GM21786 (cell line): ENCODE data around the gene TMEM191B.
"Not testable (repeated sequence)": the region's sequence is repeated elsewhere in the genome, so short reads cannot be mapped to it uniquely, and the experiment has no call there.

Experiments used
- ATAC-seq: cut with Tn5 transposase; IDR thresholded peaks from one replicate; pipeline ENCODE4 v1.9.1; 2021; ENCODE audit not compliant: unreplicated experiment

Gene TMEM191B

GRCh38 chr22:18527752-18528596, at the start of gene TMEM191B:
TSS of gene TMEM191B (plus strand) at chr22:18527802. CDS start at chr22:18527981, 179 bp downstream.
- peak; percentile 12 for ATAC-seq

GRCh38 chr22:18496227-18496626, 31.4 kb upstream of the TMEM191B start:
- not testable (repeated sequence) for ATAC-seq

GRCh38 chr22:18511327-18511726, 16.3 kb upstream of the TMEM191B start:
- not testable (repeated sequence) for ATAC-seq

- ATAC-seq, result not testable (repeated sequence)
These were observed 15.2 kb upstream of the TMEM191B start for GRCh38 chr22:18512378-18512777.

GRCh38 chr22:18513454-18513853, 14.1 kb upstream of the TMEM191B start:
- not testable (repeated sequence) for ATAC-seq

- not testable (repeated sequence) for ATAC-seq
These were observed 9.5 kb upstream of the TMEM191B start, which contains the start of gene GGTLC3 for GRCh38 chr22:18518061-18518460. TSS of gene GGTLC3 (minus strand) at chr22:18518161. CDS start at chr22:18517897, 264 bp downstream.

- not testable (repeated sequence) for ATAC-seq
These were observed 4.8 kb upstream of the TMEM191B start for GRCh38 chr22:18522762-18523161.

- not testable (repeated sequence) for ATAC-seq
These were observed 4.3 kb upstream of the TMEM191B start for GRCh38 chr22:18523328-18523727.

- peak; percentile 70 for ATAC-seq
These were observed 1.2 kb downstream of the TMEM191B start for GRCh38 chr22:18528597-18529415.

GRCh38 chr22:18529416-18530145, 2.0 kb downstream of the TMEM191B start:
- ATAC-seq, result not testable (repeated sequence)

GRCh38 chr22:18533633-18534032, 6.0 kb downstream of the TMEM191B start:
- ATAC-seq, result not testable (repeated sequence)

GRCh38 chr22:18534315-18534714, 6.7 kb downstream of the TMEM191B start:
- ATAC-seq, result not testable (repeated sequence)

GRCh38 chr22:18539994-18540393, 12.4 kb downstream of the TMEM191B start:
- not testable (repeated sequence) for ATAC-seq

GRCh38 chr22:18543400-18543799, 15.8 kb downstream of the TMEM191B start:
- ATAC-seq, result not testable (repeated sequence)

GRCh38 chr22:18544615-18545014, 17.0 kb downstream of the TMEM191B start:
- ATAC-seq, result not testable (repeated sequence)

- not testable (repeated sequence) for ATAC-seq
These were observed 22.0 kb downstream of the TMEM191B start for GRCh38 chr22:18549458-18550179.

GRCh38 chr22:18551046-18551445, 23.4 kb downstream of the TMEM191B start:
- not testable (repeated sequence) for ATAC-seq

- not testable (repeated sequence) for ATAC-seq
These were observed 25.4 kb downstream of the TMEM191B start for GRCh38 chr22:18552839-18553597.
